ENCODE results near the gene HEBP1.

HEBP1 gene

GRCh38 chr12:12930633-12931219 is 69.3 kb downstream of the HEBP1 start:
- no peaks in the 10 kb centered on the region for H3K9me3 ChIP-seq (ENCODE audit: insufficient read depth, low read length)
- TF ChIP-seq EZH2phosphoT487 (IDR thresholded peaks at IDR 0.05; ENCODE audit: low read depth) = no peak
- no peak for TF ChIP-seq CTCF (IDR thresholded peaks at IDR 0.05; ENCODE audit: low read depth, low read length)
- no peak overlapping the region for H3K4me3 ChIP-seq (ENCODE audit: low read length)
- no peaks in the 10 kb centered on the region for H3K36me3 ChIP-seq (replicated peaks; ENCODE audit: low read depth, low read length)
- no peaks in the 10 kb centered on the region for H3K79me2 ChIP-seq (ENCODE audit: low read length)
- no peak overlapping the region for H3K9ac ChIP-seq (ENCODE audit: low read length)
- no peak overlapping the region for H2AFZ ChIP-seq (ENCODE audit: low read depth, low read length)
- H4K20me1 ChIP-seq (ENCODE audit: insufficient read depth, low read length) = no peaks in the 10 kb centered on the region
- H3K4me1 ChIP-seq (ENCODE audit: low read length) = no peaks in the 10 kb centered on the region
- no peak overlapping the region for H3K27ac ChIP-seq (ENCODE audit: low read length)
- no peak overlapping the region for H3K4me2 ChIP-seq (ENCODE audit: low read length)
- peaks cover 32% of the 10 kb centered on the region for H3K27me3 ChIP-seq (ENCODE audit: low read depth, low read length)

GRCh38 chr12:12929696-12930095 is 70.4 kb downstream of the HEBP1 start:
- TF ChIP-seq EZH2phosphoT487 (IDR thresholded peaks at IDR 0.05; ENCODE audit: low read depth) (no peak), CTCF (IDR thresholded peaks at IDR 0.05; ENCODE audit: low read depth, low read length) (no peak)
- H3K79me2 ChIP-seq (ENCODE audit: low read length) = no peaks in the 10 kb centered on the region
- no peaks in the 10 kb centered on the region for H3K4me1 ChIP-seq (ENCODE audit: low read length)
- no peak overlapping the region for H3K4me2 ChIP-seq (ENCODE audit: low read length)
- no peak overlapping the region for H3K4me3 ChIP-seq (ENCODE audit: low read length)
- no peaks in the 10 kb centered on the region for H3K9me3 ChIP-seq (ENCODE audit: insufficient read depth, low read length)
- H3K27me3 ChIP-seq (ENCODE audit: low read depth, low read length) = peaks cover 34% of the 10 kb centered on the region
- H3K9ac ChIP-seq (ENCODE audit: low read length) = no peak overlapping the region
- H3K27ac ChIP-seq (ENCODE audit: low read length) = no peak overlapping the region
- H3K36me3 ChIP-seq (replicated peaks; ENCODE audit: low read depth, low read length) = no peaks in the 10 kb centered on the region
- no peaks in the 10 kb centered on the region for H4K20me1 ChIP-seq (ENCODE audit: insufficient read depth, low read length)
- no peak overlapping the region for H2AFZ ChIP-seq (ENCODE audit: low read depth, low read length)

- no peak overlapping the region for H3K27ac ChIP-seq (ENCODE audit: low read length)
- peaks cover 27% of the 10 kb centered on the region for H3K27me3 ChIP-seq (ENCODE audit: low read depth, low read length)
- no peaks in the 10 kb centered on the region for H3K79me2 ChIP-seq (ENCODE audit: low read length)
- TF ChIP-seq EZH2phosphoT487 (IDR thresholded peaks at IDR 0.05; ENCODE audit: low read depth) = no peak
- no peak for TF ChIP-seq CTCF (IDR thresholded peaks at IDR 0.05; ENCODE audit: low read depth, low read length)
- no peaks in the 10 kb centered on the region for H3K36me3 ChIP-seq (replicated peaks; ENCODE audit: low read depth, low read length)
- no peak overlapping the region for H3K4me3 ChIP-seq (ENCODE audit: low read length)
- no peaks in the 10 kb centered on the region for H4K20me1 ChIP-seq (ENCODE audit: insufficient read depth, low read length)
- no peaks in the 10 kb centered on the region for H3K9me3 ChIP-seq (ENCODE audit: insufficient read depth, low read length)
- no peak overlapping the region for H3K9ac ChIP-seq (ENCODE audit: low read length)
- H2AFZ ChIP-seq (ENCODE audit: low read depth, low read length) = no peak overlapping the region
- H3K4me1 ChIP-seq (ENCODE audit: low read length) = no peaks in the 10 kb centered on the region
- H3K4me2 ChIP-seq (ENCODE audit: low read length) = no peak overlapping the region
These were observed 72.6 kb downstream of the HEBP1 start for GRCh38 chr12:12927211-12928079.

- Histone ChIP-seq H4K20me1 (ENCODE audit: insufficient read depth, low read length) (no peaks in the 10 kb centered on the region), H3K79me2 (ENCODE audit: low read length) (no peaks in the 10 kb centered on the region), H3K4me2 (ENCODE audit: low read length) (no peak overlapping the region), H3K27me3 (ENCODE audit: low read depth, low read length) (peaks cover 27% of the 10 kb centered on the region), H3K36me3 (replicated peaks; ENCODE audit: low read depth, low read length) (no peaks in the 10 kb centered on the region), H3K4me3 (ENCODE audit: low read length) (no peak overlapping the region), H3K27ac (ENCODE audit: low read length) (no peak overlapping the region), H3K9me3 (ENCODE audit: insufficient read depth, low read length) (no peaks in the 10 kb centered on the region), H3K4me1 (ENCODE audit: low read length) (no peaks in the 10 kb centered on the region), H3K9ac (ENCODE audit: low read length) (no peak overlapping the region), H2AFZ (ENCODE audit: low read depth, low read length) (no peak overlapping the region)
- TF ChIP-seq EZH2phosphoT487 (IDR thresholded peaks at IDR 0.05; ENCODE audit: low read depth) (no peak), CTCF (IDR thresholded peaks at IDR 0.05; ENCODE audit: low read depth, low read length) (no peak)
These were observed 73.4 kb downstream of the HEBP1 start for GRCh38 chr12:12926571-12927071.

Measured in OCI-LY3 (cell line).